HG03442 (cell line): ENCODE results near the gene BID.
"Not testable (repeated sequence)": the region's sequence is repeated elsewhere in the genome, so short reads cannot be mapped to it uniquely, and the experiment has no call there.

Source experiments
- ATAC-seq: cut with Tn5 transposase; IDR thresholded peaks from one replicate; pipeline ENCODE4 v1.9.1; 2021; ENCODE audit warnings: mild to moderate bottlenecking, moderate library complexity; ENCODE audit not compliant: unreplicated experiment

BID gene

GRCh38 chr22:17770180-17771077, 3.8 kb downstream of the BID start:
- no peak for ATAC-seq

GRCh38 chr22:17769716-17770082, 4.6 kb downstream of the BID start:
- ATAC-seq = no peak

- no peak for ATAC-seq
Measured at GRCh38 chr22:17769013-17769715, 5.1 kb downstream of the BID start.

GRCh38 chr22:17767233-17768065, 6.8 kb downstream of the BID start:
- peak; percentile 71 for ATAC-seq

- not testable (repeated sequence) for ATAC-seq
Measured at GRCh38 chr22:17764852-17765251, 9.4 kb downstream of the BID start.

GRCh38 chr22:17764036-17764435, 10.2 kb downstream of the BID start:
- ATAC-seq = no peak

GRCh38 chr22:17763442-17763841, 10.8 kb downstream of the BID start:
- ATAC-seq = not testable (repeated sequence)

- ATAC-seq = no peak
Measured at GRCh38 chr22:17761138-17761488, 13.2 kb downstream of the BID start.

- no peak for ATAC-seq
Measured at GRCh38 chr22:17754233-17754925, 19.9 kb downstream of the BID start.

- no peak for ATAC-seq
Measured at GRCh38 chr22:17753401-17753989, 20.8 kb downstream of the BID start.

- no peak for ATAC-seq
Measured at GRCh38 chr22:17751596-17751995, 22.7 kb downstream of the BID start.

GRCh38 chr22:17749605-17750395, 24.5 kb downstream of the BID start:
- ATAC-seq = no peak

- no peak for ATAC-seq
Measured at GRCh38 chr22:17748555-17749353, 25.5 kb downstream of the BID start.

- no peak for ATAC-seq
Measured at GRCh38 chr22:17746916-17747315, 27.4 kb downstream of the BID start.

- ATAC-seq = no peak
Measured at GRCh38 chr22:17744430-17744829, 29.8 kb downstream of the BID start.

GRCh38 chr22:17743661-17744411, 30.4 kb downstream of the BID start:
- ATAC-seq = no peak

- peak; percentile 66 for ATAC-seq
Measured at GRCh38 chr22:17742527-17742902, 31.8 kb downstream of the BID start.

GRCh38 chr22:17741866-17742526, 32.3 kb downstream of the BID start:
- ATAC-seq = no peak
